HG03571 (cell line): Measurements from ENCODE around the gene ZNF689.
"Not testable (repeated sequence)": the region's sequence is repeated elsewhere in the genome, so short reads cannot be mapped to it uniquely, and the experiment has no call there.

ENCODE experiments used
- ATAC-seq: cut with Tn5 transposase; IDR thresholded peaks from one replicate; pipeline ENCODE4 v1.9.1; 2021; ENCODE audit not compliant: unreplicated experiment

The ZNF689 gene

GRCh38 chr16:30637139-30637538 lies 26.9 kb upstream of the ZNF689 start:
- not testable (repeated sequence) for ATAC-seq

DNA sequence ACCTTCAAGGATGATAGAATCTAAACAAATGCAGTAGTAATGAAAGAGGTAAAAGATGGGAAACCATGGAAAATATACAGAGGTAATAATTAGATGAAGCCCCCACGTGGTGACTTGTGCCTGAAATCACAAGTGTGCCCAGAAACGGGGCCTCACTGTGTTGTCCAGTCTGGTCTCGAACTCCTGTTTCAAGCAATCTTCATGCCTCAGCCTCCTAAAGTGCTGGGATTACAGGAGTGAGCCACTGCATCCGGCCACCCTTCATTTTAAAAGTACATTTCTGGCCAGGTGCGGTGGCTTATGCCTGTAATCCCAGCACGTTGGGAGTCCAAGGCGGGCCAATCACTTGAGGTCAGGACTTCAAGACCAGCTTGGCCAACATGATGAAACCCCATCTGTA lies 26.4 kb upstream of the ZNF689 start:
- ATAC-seq: no peak

GRCh38 chr16:30633526-30633925 lies 23.3 kb upstream of the ZNF689 start:
- no peak for ATAC-seq

DNA sequence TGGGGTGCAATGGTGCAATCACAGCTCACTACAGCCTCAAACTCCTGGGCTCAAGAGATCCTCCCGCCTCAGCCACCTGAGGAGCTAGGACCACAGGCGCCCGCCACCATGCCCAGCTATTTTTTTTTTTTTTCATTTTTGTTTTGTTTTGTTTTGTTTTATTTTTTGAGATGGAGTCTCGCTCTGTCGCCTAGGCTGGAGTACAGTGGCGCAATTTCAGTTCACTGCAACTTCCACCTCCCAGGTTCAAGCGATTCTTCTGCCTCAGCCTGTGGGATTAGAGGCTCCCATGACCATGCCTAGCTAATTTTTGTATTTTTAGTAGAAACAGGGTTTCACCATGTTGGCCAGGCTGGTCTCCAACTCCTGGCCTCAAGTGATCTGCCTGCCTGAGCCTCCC lies 22.3 kb upstream of the ZNF689 start:
- not testable (repeated sequence) for ATAC-seq

DNA sequence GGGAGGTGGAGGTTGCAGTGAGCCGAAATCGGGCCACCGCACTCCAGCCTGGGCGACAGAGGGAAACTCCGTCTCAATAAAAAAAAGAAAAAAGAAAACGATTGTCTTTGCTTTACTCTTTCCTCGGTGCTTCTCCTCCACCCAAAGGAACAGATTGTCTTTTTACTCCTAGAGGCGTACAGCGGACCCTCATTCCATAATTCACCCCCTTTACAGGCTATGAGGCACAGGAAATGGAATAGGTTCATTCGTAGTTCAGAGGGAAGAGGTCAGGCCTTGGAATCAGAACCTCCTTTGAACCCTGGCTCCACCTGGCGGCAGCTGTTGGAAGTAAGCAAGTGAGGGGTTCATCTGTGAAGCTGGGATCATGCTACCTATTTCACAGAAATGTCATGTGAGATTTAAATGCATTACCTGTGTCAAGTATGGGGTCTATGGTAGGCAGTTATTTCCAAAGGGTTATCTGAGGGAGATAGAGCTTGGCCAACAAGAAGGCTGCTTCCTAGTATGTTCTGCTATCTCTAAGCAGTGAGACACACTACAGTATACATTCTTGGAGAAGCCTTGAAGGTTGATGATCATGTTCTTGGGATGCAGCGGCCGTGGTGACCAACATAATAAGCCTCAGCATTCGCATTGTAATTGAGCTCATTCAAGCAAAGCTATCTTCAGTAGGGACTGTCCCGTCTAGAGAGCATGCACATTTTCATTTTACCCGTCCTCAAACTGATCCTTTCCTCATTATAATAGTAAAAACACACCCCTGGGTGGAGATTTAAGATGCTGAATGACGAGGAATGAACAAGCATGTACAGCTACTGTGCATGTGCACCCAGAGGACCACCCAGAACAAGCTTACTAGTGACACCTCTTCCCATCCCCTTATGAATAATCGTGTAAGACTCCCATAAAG lies 18.7 kb upstream of the ZNF689 start:
- ATAC-seq: no peak

- ATAC-seq: no peak
Observed at GRCh38 chr16:30626236-30626635, 16.0 kb upstream of the ZNF689 start.

DNA sequence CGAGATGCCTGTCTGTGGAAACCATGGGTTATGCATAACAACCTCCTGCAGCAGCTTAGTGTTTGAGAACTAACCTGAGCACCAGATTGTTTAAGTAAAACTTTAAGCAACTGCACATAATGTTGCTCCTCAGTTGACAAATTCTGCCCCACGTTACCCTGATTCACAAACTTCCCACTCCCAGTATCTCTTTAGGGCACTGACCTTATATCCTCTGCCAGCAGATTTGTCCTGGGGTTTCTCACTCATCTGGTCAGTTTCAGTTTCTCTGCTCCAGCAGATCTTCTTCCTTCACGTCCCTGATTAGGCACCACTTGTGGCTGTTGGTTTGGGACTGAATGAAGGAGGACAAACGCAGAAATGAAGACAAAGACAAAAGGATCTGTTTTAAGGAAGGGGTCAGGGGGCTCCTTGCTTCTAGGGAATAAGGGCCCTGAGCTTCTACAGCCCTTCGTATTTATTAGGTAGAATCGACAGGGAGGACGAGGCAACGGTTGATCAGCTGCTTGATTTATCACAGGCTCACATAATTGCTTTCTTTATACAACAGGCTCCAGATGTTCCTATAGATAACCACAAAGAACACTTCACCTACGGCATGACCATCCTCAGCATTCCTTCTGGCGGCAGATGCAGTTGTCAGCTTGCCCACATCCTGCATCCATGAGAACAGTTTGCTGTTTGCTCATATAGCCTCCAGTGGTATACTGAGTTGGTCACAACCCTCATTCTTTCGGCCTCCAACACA lies 13.5 kb upstream of the ZNF689 start:
- no peak for ATAC-seq

- no peak for ATAC-seq
Observed at GRCh38 chr16:30622455-30623032, 12.4 kb upstream of the ZNF689 start.

GRCh38 chr16:30621765-30622164 lies 11.6 kb upstream of the ZNF689 start:
- no peak for ATAC-seq

DNA sequence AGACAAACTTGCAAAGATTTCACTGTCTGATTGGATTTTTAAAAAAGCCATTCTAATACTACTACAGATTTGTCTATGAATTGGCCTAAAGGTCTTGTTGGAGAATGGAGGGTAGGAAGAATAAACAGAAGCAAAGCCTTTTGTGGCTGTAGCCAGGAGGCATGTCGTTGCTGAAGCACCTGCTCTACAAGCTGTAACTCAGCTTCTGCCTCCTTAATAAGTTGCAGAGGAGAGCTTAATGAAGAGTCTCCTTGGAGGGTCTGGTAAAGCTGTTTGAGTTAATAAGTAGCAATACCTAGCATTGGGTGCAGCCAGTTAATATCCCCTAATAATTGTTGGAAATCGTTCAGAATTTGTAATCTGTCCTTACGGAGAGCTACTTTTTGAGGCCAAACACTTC lies 10.0 kb upstream of the ZNF689 start:
- ATAC-seq: no peak

GRCh38 chr16:30619638-30620037 lies 9.4 kb upstream of the ZNF689 start:
- ATAC-seq: no peak

DNA sequence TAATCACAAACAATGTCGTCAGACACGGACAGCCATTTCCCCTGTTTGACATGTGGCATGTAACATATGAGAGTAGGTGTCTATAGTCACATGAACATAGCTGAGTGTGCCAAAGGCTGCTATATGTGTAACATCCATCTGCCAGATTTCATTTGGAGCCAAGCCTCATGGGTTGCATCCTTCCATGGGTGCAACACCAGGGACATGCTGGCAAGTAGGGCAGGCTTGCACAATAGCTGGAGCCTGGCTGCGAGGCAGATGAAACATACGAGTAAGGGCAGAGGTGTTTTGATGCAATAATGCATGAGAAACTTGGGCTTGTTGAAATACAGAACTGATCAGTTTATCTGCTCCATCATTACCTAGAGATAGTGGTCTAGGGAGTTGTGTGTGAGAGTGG lies 9.0 kb upstream of the ZNF689 start:
- no peak for ATAC-seq

- ATAC-seq: no peak
Observed at GRCh38 chr16:30615358-30616091, 5.3 kb upstream of the ZNF689 start.

DNA sequence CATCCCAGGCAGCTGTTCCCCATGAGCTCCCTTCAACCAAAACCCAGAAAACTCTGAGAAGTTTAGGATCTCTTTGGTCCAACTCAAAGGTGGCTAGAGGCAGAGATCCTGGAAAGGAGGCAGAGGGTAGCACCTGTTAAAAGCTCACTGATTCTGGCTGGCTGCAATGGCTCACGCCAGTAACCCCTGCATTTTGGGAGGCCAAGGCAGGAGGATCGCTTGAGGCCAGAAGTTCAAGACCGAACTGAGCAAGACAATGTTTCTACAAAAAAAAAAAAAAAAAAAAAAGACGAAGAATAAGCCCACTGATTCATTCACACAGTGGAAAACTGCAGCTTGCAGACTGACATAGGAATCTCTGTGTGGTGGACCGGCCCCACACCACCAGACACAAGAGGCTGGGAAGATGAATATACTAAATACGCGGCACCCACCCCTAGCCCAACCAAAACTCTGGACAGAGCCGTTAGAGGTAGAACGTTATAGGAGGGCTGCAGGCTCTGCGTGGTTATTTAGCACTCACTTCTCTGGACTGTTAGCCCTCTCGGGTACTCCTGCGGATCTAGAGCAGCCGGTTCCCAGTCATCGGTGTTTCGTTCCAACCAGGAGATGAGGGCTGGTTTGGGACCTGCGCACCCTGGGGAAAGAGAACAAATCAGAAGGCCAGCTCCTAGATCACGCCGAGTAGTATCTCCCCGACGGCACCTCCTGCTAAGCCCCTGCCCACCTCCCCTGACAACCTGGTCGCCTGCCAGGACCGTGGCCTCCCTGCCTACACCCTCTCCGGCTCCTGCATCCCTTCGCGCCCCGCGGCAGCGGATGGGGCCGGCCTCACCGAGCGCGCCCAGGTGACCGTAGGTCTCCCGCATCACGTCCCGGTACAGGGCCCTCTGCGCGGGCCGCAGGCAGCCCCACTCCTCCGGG lies 925 bp downstream of the ZNF689 start:
- peak; percentile 7 for ATAC-seq

GRCh38 chr16:30606004-30606403 lies 4.2 kb downstream of the ZNF689 start:
- no peak for ATAC-seq

DNA sequence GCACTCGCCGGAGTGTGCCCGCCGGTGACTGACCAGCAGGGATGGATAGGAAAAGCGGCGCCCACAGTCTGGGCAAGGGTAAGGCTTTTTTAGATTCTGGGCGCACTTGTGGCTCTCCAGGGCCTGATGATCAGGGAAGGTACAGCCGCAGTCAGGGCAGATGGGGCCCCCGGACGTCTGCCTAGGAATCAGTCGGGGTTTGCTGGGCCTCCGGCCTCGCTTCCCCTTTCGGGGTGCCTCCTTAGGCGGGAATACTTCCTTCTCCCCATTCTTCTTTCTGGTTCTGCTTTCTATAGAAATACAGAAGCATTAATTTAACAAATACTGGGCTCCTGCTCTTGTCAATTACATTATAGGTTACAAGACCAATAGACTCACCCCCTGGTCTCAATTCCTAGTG lies 5.0 kb downstream of the ZNF689 start:
- ATAC-seq: no peak

- no peak for ATAC-seq
Observed at GRCh38 chr16:30604316-30604947, 5.8 kb downstream of the ZNF689 start.

DNA sequence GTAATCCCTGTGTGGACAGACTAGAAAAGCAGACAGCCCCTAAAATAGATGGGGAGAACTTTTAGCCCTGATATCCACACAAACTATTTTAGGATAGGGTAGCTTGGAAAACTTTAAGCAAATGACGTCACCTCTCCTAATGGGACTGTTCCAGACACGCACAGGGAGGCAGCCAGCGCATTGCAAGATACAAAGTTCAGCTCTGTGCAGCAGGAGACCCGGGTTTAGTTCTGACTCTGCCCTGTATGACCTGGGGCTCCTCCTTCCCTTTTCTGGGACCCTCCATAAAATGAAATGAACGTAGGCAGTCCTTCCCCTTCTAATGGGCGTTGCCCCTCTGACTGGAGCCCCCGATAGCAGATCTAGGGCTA lies 6.3 kb downstream of the ZNF689 start:
- no peak for ATAC-seq

GRCh38 chr16:30602616-30603277 lies 7.4 kb downstream of the ZNF689 start:
- no peak for ATAC-seq
